SK-N-SH treated with all-trans-retinoic acid at 6 μM for 48 hours (cell line): ENCODE results near the gene NFYC.
A peak's percentile ranks its signal among the peaks of the same experiment; 100 is the strongest.

Experiments
- ATAC-seq: fragments of 200-7000 bp; cut with Tn5 transposase; 3 replicates; pipeline ENCODE4 v1.9.1; 2020; ENCODE audit warnings: mild to moderate bottlenecking, moderate library complexity
- ARNTL ChIP-seq: fragments of 450-650 bp; formaldehyde crosslinking; IDR thresholded peaks from 2 replicates; pipeline ENCODE4 v1.5.0; 2020; ENCODE audit warnings: low read depth, mild to moderate bottlenecking, moderate library complexity, borderline replicate concordance
- BACH2 ChIP-seq: fragments of 250-450 bp; sonication (Bioruptor Pico); IDR thresholded peaks from 2 replicates; pipeline ENCODE4 v1.9.0; 2021; ENCODE audit warnings: mild to moderate bottlenecking, borderline replicate concordance
- CREB5 ChIP-seq: fragments of 250-450 bp; sonication (Bioruptor Pico); IDR thresholded peaks from 2 replicates; pipeline ENCODE4 v1.5.1; 2020; ENCODE audit warnings: low read depth, mild to moderate bottlenecking, moderate library complexity
- CSDC2 ChIP-seq: fragments of 250-450 bp; sonication (Bioruptor Pico); IDR thresholded peaks from 2 replicates; pipeline ENCODE4 v1.5.0; 2020; ENCODE audit warnings: mild to moderate bottlenecking, moderate library complexity
- CSRNP3 ChIP-seq: fragments of 250-450 bp; sonication (Bioruptor Pico); IDR thresholded peaks from 2 replicates; pipeline ENCODE4 v1.5.1; 2021; ENCODE audit warnings: mild to moderate bottlenecking, moderate library complexity
- GLIS3 ChIP-seq: fragments of 250-450 bp; sonication (Bioruptor Pico); IDR thresholded peaks from 2 replicates; pipeline ENCODE4 v1.5.0; 2020; ENCODE audit warnings: mild to moderate bottlenecking, moderate library complexity
- ISL1 ChIP-seq: fragments of 250-450 bp; sonication (Bioruptor Pico); IDR thresholded peaks from 2 replicates; pipeline ENCODE4 v2.1.2; 2022; ENCODE audit warnings: mild to moderate bottlenecking, moderate library complexity
- OSR1 ChIP-seq: fragments of 250-450 bp; sonication (Bioruptor Pico); IDR thresholded peaks from 2 replicates; pipeline ENCODE4 v1.8.0; 2022; ENCODE audit warnings: moderate library complexity, mild to moderate bottlenecking, inconsistent platforms
- PATZ1 ChIP-seq: fragments of 250-450 bp; sonication (Bioruptor Pico); IDR thresholded peaks from 2 replicates; pipeline ENCODE4 v1.8.0; 2020; ENCODE audit warnings: mild to moderate bottlenecking, moderate library complexity, borderline replicate concordance
- POU6F1 ChIP-seq: fragments of 250-450 bp; sonication (Bioruptor Pico); IDR thresholded peaks from 2 replicates; pipeline ENCODE4 v1.8.0; 2021; ENCODE audit warnings: low read depth, mild to moderate bottlenecking, moderate library complexity, borderline replicate concordance
- RARB ChIP-seq: fragments of 250-450 bp; sonication (Bioruptor Pico); IDR thresholded peaks from 2 replicates; pipeline ENCODE4 v1.8.0; 2021; ENCODE audit warnings: mild to moderate bottlenecking, moderate library complexity
- SNAI2 ChIP-seq: fragments of 250-450 bp; sonication (Bioruptor Pico); IDR thresholded peaks from 2 replicates; pipeline ENCODE4 v1.5.0; 2020; ENCODE audit warnings: mild to moderate bottlenecking, moderate library complexity
- TCF4 ChIP-seq: fragments of 250-450 bp; sonication (Bioruptor Pico); IDR thresholded peaks from 2 replicates; pipeline ENCODE4 v1.8.0; 2021; ENCODE audit warnings: mild to moderate bottlenecking, moderate library complexity, borderline replicate concordance
- ZC3H10 ChIP-seq: fragments of 250-450 bp; sonication (Bioruptor Pico); IDR thresholded peaks from 2 replicates; pipeline ENCODE4 v1.5.1; 2021; ENCODE audit warnings: mild to moderate bottlenecking, moderate library complexity
- ZFP3 ChIP-seq: fragments of 250-450 bp; sonication (Bioruptor Pico); IDR thresholded peaks from 2 replicates; pipeline ENCODE4 v1.5.0; 2020; ENCODE audit warnings: mild to moderate bottlenecking, moderate library complexity
- ZNF70 ChIP-seq: fragments of 450-650 bp; formaldehyde crosslinking; IDR thresholded peaks from 2 replicates; pipeline ENCODE4 v1.5.0; 2020; ENCODE audit warnings: mild to moderate bottlenecking, moderate library complexity

Gene NFYC

DNA sequence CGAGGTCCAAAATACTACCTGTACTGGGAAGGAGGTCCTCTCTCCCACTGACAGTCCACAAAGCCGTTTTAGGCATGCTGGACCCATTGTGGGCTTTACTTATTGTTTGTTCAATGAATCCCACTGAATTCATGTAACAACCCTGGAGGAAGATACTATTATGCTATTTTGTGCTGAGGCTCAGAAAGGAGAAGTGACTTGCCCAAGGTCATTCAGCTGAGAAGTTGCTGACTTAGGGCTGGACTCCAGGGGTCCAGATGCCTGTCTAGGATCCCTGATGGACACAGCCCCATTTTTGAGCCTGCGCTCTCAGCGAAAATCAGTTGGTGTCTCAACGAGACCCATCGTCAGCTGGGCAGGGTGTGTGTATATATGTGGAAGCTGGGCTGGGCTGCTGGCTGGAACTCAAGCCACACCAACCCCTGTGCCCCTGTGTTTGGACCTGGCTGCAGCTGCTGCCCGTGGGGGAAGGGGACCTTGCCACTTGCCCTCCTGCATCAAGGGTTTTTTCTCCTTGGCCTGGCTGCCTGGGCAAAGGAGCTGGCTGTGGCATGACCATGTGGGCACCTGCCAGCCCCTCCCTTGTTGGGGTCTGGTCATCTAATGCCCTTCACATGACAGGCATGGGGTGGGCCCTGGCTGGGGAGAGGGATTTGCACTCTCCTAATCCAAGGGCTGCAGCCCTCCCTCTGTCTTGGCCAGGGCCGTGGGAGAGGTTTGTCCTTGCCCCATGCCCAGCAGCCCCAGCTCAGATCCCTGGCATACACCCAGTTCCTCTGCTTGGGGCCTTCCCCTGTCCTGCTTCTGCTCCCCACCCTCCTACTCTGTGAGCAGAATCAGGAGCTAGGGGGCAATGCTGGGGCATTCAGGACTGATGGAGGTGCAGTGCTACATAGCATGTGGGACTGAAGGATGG, 107.1 kb downstream of the NFYC start:
- TF ChIP-seq ISL1 (CRISPR knock-in tag): no peak
- no peak for TF ChIP-seq GLIS3 (CRISPR knock-in tag)
- TF ChIP-seq CSRNP3 (CRISPR knock-in tag): no peak
- TF ChIP-seq OSR1 (CRISPR knock-in tag): no peak
- ATAC-seq: no peak

DNA sequence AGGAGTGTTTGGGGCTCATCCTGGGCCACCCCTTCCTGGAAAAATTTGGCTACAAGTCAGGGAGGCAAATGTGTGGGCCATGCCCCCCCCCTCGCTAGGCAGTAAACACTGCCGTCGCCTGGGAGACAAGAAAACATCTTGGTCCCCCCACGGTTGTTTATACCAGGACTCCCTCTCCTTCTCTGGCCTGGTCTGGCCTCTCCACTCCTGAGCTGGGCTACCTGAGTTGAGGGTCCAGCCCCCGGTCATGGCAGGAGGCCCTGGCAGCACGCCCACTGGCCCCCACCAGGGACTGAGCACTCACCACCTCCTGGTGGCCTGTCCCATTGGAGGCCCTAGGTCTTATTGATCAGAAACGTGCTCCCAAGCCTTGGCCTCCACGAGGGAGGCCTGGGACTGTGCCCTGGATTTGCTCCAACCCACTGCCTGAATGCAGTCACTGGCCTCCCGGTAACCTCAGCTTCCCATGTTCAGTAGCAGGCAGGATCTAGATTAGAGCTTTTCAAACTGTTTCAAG, 107.9 kb downstream of the NFYC start:
- ATAC-seq: no peak
- TF ChIP-seq BACH2 (CRISPR knock-in tag) (no peak), ZC3H10 (no peak), PATZ1 (CRISPR knock-in tag) (no peak), POU6F1 (no peak), ZFP3 (CRISPR knock-in tag) (no peak), SNAI2 (CRISPR knock-in tag) (no peak), CREB5 (CRISPR knock-in tag) (no peak), TCF4 (CRISPR knock-in tag) (no peak), ARNTL (CRISPR knock-in tag) (no peak)
- TF ChIP-seq, all 23 proteins: peak for 0

DNA sequence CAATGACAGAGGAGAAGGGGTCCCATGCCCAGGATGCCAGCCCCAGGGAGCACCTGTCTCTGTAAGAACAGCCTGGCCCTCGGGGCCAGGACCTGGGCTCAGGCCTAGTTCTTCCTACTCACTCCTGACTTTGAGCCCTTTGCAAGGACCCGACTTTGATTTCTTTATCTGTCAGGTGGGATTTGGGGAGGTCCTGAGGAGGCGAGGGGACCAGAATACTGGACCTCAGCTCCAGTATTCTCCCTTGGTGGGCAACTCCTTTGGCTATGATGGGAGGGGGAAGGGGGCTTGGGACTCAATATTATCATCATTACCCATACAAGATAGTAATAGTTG, 110.2 kb downstream of the NFYC start:
- no peak for TF ChIP-seq CSDC2 (CRISPR knock-in tag)
- no peak for TF ChIP-seq RARB
- no peak for TF ChIP-seq PATZ1 (CRISPR knock-in tag)
- TF ChIP-seq ZC3H10: no peak
- no peak for TF ChIP-seq ZFP3 (CRISPR knock-in tag)
- TF ChIP-seq, all 23 proteins: peak for 0
- no peak for ATAC-seq

DNA sequence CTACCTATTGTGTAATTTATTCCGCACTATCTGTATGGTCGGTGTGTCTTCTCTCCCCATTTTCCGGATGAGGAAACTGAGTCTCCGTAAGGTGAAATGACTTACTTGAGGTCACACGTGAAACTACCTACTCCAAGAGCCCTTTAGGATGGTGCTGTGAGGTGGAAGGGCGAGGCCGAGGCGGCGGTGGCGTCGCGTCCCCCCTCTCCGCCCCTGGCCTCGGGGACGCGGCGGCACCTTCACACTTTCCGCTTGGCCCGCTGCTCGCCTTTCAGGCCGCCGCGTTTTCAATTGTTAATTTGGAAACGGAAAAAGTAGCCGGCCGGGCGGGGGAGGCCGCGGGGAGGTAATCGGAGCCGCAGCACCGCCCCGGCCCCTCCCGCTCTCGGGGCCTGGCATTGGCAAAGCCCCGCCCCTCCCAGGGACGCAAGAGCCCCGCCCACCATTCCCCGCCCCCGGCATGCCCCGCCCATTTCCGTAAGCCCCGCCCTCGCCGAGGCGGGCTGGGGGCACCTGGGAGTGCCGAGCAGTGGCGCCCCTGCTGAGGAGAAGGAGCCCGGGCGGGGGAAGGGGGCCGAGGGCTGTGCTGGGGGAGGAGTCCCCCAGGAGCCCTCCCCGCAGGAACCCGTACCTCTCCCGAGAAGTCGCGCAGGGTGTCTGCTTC, 110.7 kb downstream of the NFYC start:
- TF ChIP-seq CREB5 (CRISPR knock-in tag) (no peak), ZNF70 (CRISPR knock-in tag) (peak; percentile 69; the same call in 1 of the 2 replicates), CSRNP3 (CRISPR knock-in tag) (no peak), RARB (no peak)
- peak; percentile 87 for ATAC-seq
